Fibroblast of lung (primary cell): ENCODE results near the gene MYO10.

Experiments
- CTCF ChIP-seq, 2 donors: IDR thresholded peaks in 1 of 2; conservative IDR thresholded peaks in 1 of 2; 1 replicate in 1 of 2; 2 replicates in 1 of 2; pipeline ENCODE4 v1.5.1; 2011 to 2012; ENCODE audit warnings: low read length in 2 of 2, control low read depth in 1 of 2, inconsistent platforms in 1 of 2, low read depth in 1 of 2, mild to moderate bottlenecking in 1 of 2
- EZH2 ChIP-seq: IDR thresholded peaks from 2 replicates; pipeline ENCODE4 v1.5.1; 2012; ENCODE audit warnings: low read length, control low read depth, mild to moderate bottlenecking; ENCODE audit errors: missing control alignments

- TF ChIP-seq CTCF (conservative IDR thresholded peaks at IDR 0.05 in 1 of 2, IDR thresholded peaks at IDR 0.05 in 1 of 2; ENCODE audit: low read depth in 1 of 2, low read length in 2 of 2) (no peak), EZH2 (no peak)
These were observed 86.9 kb downstream of the MYO10 start for GRCh38 chr5:16849181-16849580.
